Heart left ventricle (tissue), 16 donors: Measurements from ENCODE around the gene MARS1. TPM values are rescaled to one million over a fixed set of nuclear protein-coding genes. Genes with fewer than 3 reads are reported as not detected.

ENCODE experiments used
- ATAC-seq, 4 donors: fragments of 200-7000 bp; cut with Tn5 transposase; one replicate each; pipeline ENCODE4 v1.9.1; 2020 to 2022; ENCODE audit warnings: moderate library complexity in 4 of 4, mild to moderate bottlenecking in 3 of 4, moderate number of reproducible peaks in 1 of 4
- DNase-seq, 5 donors: peaks; one replicate each; pipeline ENCODE4 v3.0.0-alpha.2; 2020
- H3K27ac ChIP-seq, 12 donors: fragments of 200-600 bp; sonication (generic) in 4 of 12; one replicate each; pipeline versions ENCODE4 v1.5.0 to v1.8.0; 2016 to 2022; ENCODE audit warnings: mild to moderate bottlenecking in 2 of 12
- H3K27me3 ChIP-seq, 9 donors: fragments of 200-600 bp; sonication (generic) in 2 of 9; one replicate each; pipeline versions ENCODE4 v1.5.1 to v1.8.0; 2016 to 2022; ENCODE audit warnings: mild to moderate bottlenecking in 3 of 9
- H3K36me3 ChIP-seq, 9 donors: fragments of 200-600 bp; sonication (generic) in 2 of 9; one replicate each; pipeline versions ENCODE4 v1.5.0 to v1.8.0; 2018 to 2022; ENCODE audit warnings: mild to moderate bottlenecking in 2 of 9
- H3K4me1 ChIP-seq, 12 donors: fragments of 200-600 bp; sonication (generic) in 4 of 12; one replicate each; pipeline versions ENCODE4 v1.5.0 to v1.8.0; 2016 to 2022; ENCODE audit warnings: mild to moderate bottlenecking in 3 of 12
- H3K4me3 ChIP-seq, 12 donors: fragments of 200-600 bp; sonication (generic) in 4 of 12; one replicate each; pipeline versions ENCODE4 v1.5.0 to v1.8.0; 2017 to 2022; ENCODE audit warnings: mild to moderate bottlenecking in 9 of 12, moderate library complexity in 4 of 12
- H3K9me3 ChIP-seq, 12 donors: fragments of 200-600 bp; sonication (generic) in 4 of 12; one replicate each; pipeline versions ENCODE4 v1.5.0 to v1.8.0; 2016 to 2022; ENCODE audit warnings: mild to moderate bottlenecking in 1 of 12
- POLR2A ChIP-seq, 2 donors: fragments of 450-650 bp; IDR thresholded peaks; one replicate each; pipeline ENCODE4 v1.6.1; 2017; ENCODE audit warnings: antibody characterized with exemption in 2 of 2, mild to moderate bottlenecking in 2 of 2, moderate library complexity in 2 of 2
- WGBS, 4 donors: extraction: QIAGEN DNeasy Blood & Tissue Kit in 2 of 4; methylation state at CpG; one replicate each; pipeline versions ENCODE4 v1.1.5 to v1.1.7; 2013 to 2018; 5-methylcytosine and 5-hydroxymethylcytosine counted together
- intact Hi-C, 10 donors: fragments of 100-400 bp; cut with DNase I; formaldehyde crosslinking; loops; one replicate each; pipeline versions ENCODE4 v1.11.1 to v1.14.2; 2022
- microRNA counts, 2 donors: library from miRNA; unstranded; fragments of <30 nt; microRNA quantifications; one replicate each; lab custom pipeline; 2016
- microRNA-seq, 4 donors: library from miRNA; unstranded; fragments of <30 nt; microRNA quantifications; one replicate each; pipeline versions ENCODE4 to v1.2.0, GENCODE V29; 2017 to 2020
- polyA plus RNA-seq, 2 donors: library from polyadenylated mRNA; stranded (reverse); fragments of 200-250 nt; gene quantifications; one replicate each; pipeline ENCODE4 v1.2.3, GENCODE V29; 2013
- total RNA-seq, 9 donors: library from RNA; depleted of rRNA in 2 of 9; stranded (reverse); fragments of >200 nt in 2 of 9; fragmentation: NEBNext Ultra II Directional in 3 of 9; extraction: Animal tissue kit (Norgen Biotek cat#: 25700) in 3 of 9; gene quantifications; one replicate each; pipeline versions ENCODE4 v1.1.0 to v1.2.4, GENCODE V29; 2016 to 2023
- TF ChIP-seq, protein P1 (sequence below), 12 donors: fragments of 200-600 bp; sonication (generic) in 4 of 12; IDR thresholded peaks; one replicate each; pipeline versions ENCODE4 v1.5.0 to v1.8.0; 2018 to 2022; ENCODE audit warnings: antibody characterized with exemption in 12 of 12, mild to moderate bottlenecking in 5 of 12
- donor health status: ischemic (EF 13 %, LVEDD 7.1; RV severe dilation, severe dysfunction).
- donor health status: healthy with polysubstance abuse.
- donor health status: DM: no; HTN: yes; CAD: no.
- donor health status: DM: no; HTN: no; CAD: no.
- donor health status: ischemic (EF 25% LVEDD 6.9; RV normal size, moderate dysfunction).
- donor health status: ischemic (EF 25% LVEDD 5.7; RV mildly dilated, moderate dysfunction).
- donor health status: healthy.
- donor health status: DM: yes; HTN: yes; CAD: no.
- donor health status: ischemic (EF 35%, LVEDD 5.7; RV mildly dilated, moderate dysfunction).
- donor health status: nonischemic (EF 11% LVEDD 7.7; RV severe dilation, severe dysfunction).
- donor health status: DM: yes; HTN: yes; CAD: no.
- donor health status: PGD.
- donor health status: ischemic (EF 29% LVEDD 5.4; RV normal size, mild dysfunction).
- donor health status: nonischemic (EF 23%, LVEDD 6.1; RV moderate dilation, normal function).

MARS1 gene
- total and polyA plus RNA-seq, 11 donors: 36.8 to 109 (median 74.9) TPM

- intact Hi-C loops: no loop called here
- H3K27ac ChIP-seq: no peak overlapping the region
- ATAC-seq (no peak), DNase-seq (no peak)
- no peak overlapping the region for H3K4me3 ChIP-seq
- peaks cover 0 to 34% (median 0%) of the 10 kb centered on the region in 9 donors for H3K27me3 ChIP-seq
- H3K9me3 ChIP-seq: no peaks in the 10 kb centered on the region
- TF ChIP-seq, protein P1, sequence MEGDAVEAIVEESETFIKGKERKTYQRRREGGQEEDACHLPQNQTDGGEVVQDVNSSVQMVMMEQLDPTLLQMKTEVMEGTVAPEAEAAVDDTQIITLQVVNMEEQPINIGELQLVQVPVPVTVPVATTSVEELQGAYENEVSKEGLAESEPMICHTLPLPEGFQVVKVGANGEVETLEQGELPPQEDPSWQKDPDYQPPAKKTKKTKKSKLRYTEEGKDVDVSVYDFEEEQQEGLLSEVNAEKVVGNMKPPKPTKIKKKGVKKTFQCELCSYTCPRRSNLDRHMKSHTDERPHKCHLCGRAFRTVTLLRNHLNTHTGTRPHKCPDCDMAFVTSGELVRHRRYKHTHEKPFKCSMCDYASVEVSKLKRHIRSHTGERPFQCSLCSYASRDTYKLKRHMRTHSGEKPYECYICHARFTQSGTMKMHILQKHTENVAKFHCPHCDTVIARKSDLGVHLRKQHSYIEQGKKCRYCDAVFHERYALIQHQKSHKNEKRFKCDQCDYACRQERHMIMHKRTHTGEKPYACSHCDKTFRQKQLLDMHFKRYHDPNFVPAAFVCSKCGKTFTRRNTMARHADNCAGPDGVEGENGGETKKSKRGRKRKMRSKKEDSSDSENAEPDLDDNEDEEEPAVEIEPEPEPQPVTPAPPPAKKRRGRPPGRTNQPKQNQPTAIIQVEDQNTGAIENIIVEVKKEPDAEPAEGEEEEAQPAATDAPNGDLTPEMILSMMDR (IDR thresholded peaks at IDR 0.05): no peak
- TF ChIP-seq POLR2A (IDR thresholded peaks at IDR 0.05): no peak
- WGBS, 4 donors: 79 to 87% (median 84%) methylated on average over 7 of the region's 7 CpGs
- no peaks in the 10 kb centered on the region for H3K4me1 ChIP-seq
- H3K36me3 ChIP-seq: no peaks in the 10 kb centered on the region
These were observed 76.4 kb downstream of the MARS1 start for GRCh38 chr12:57564178-57564740.

MicroRNAs within 50 kb of the gene (microRNA counts, 767-probe panel; counts per million panel counts)
- microRNA hsa-miR-616-3p (lab: Ali Mortazavi, UCI): 0 to 1,280 counts per million in 2 donors

Small RNAs within 50 kb of the gene (microRNA-seq; reads per million reads assigned to microRNA genes)
- gene MIR616: 0 to 1.8 (median 0.82) reads per million in 4 donors
- 0 to 0.21 (median 0.06) reads per million in 4 donors for gene MIR6758

Other genes starting within 250 kb of the MARS1 start
- 1 to 10 TPM in 3 of 9 donors, under 1 TPM in 5, not detected in 1; 0.47 to 5.7 (median 0.92) TPM for gene STAC3, start 236.9 kb upstream of the MARS1 start, total RNA-seq
- under 1 TPM; 0.61 to 0.67 TPM for gene STAC3, start 236.9 kb upstream of the MARS1 start, polyA plus RNA-seq
- 100 to 1,000 TPM in 1 of 9 donors, 10 to 100 TPM in 8; 33.1 to 102 (median 61.9) TPM for gene R3HDM2, start 57.0 kb upstream of the MARS1 start, total RNA-seq
- gene R3HDM2, start 57.0 kb upstream of the MARS1 start, polyA plus RNA-seq: 10 to 100 TPM; 12.7 to 24.5 TPM
- under 1 TPM in 1 of 9 donors, not detected in 8; 0.27 TPM for gene INHBC, start 53.3 kb upstream of the MARS1 start, total RNA-seq
- gene INHBC, start 53.3 kb upstream of the MARS1 start, polyA plus RNA-seq: under 1 TPM in 1 of 2 donors, not detected in 1; 0.03 TPM
- gene INHBE, start 32.8 kb upstream of the MARS1 start, total RNA-seq: under 1 TPM in 1 of 9 donors, not detected in 8; 0.64 TPM
- gene INHBE, start 32.8 kb upstream of the MARS1 start, polyA plus RNA-seq: under 1 TPM in 1 of 2 donors, not detected in 1; 0.03 TPM
- 1 to 10 TPM in 4 of 9 donors, under 1 TPM in 5; 0.19 to 2.6 (median 0.83) TPM for gene GLI1, start 28.3 kb upstream of the MARS1 start, total RNA-seq
- under 1 TPM; 0.08 to 0.97 TPM for gene GLI1, start 28.3 kb upstream of the MARS1 start, polyA plus RNA-seq
- 10 to 100 TPM in 2 of 9 donors, 1 to 10 TPM in 7; 2.2 to 33.4 (median 3.9) TPM for gene ARHGAP9, start 8.2 kb upstream of the MARS1 start, total RNA-seq
- gene ARHGAP9, start 8.2 kb upstream of the MARS1 start, polyA plus RNA-seq: 1 to 10 TPM; 1.7 to 3.4 TPM
- 10 to 100 TPM; 11.5 to 30.9 (median 17.5) TPM for gene DDIT3, start 32.4 kb downstream of the MARS1 start, total RNA-seq
- gene DDIT3, start 32.4 kb downstream of the MARS1 start, polyA plus RNA-seq: 10 to 100 TPM; 58.3 to 60.5 TPM
- gene MBD6, start 34.8 kb downstream of the MARS1 start, total RNA-seq: 10 to 100 TPM; 13.1 to 43.3 (median 30.1) TPM
- 10 to 100 TPM; 11.4 to 17.2 TPM for gene MBD6, start 34.8 kb downstream of the MARS1 start, polyA plus RNA-seq
- gene DCTN2, start 59.1 kb downstream of the MARS1 start, total RNA-seq: 100 to 1,000 TPM in 5 of 9 donors, 10 to 100 TPM in 4; 84.4 to 159 (median 109) TPM
- 100 to 1,000 TPM in 1 of 2 donors, 10 to 100 TPM in 1; 62.3 to 228 TPM for gene DCTN2, start 59.1 kb downstream of the MARS1 start, polyA plus RNA-seq
- under 1 TPM in 6 of 9 donors, not detected in 3; 0.07 to 0.31 (median 0.17) TPM for gene KIF5A, start 62.0 kb downstream of the MARS1 start, total RNA-seq
- gene KIF5A, start 62.0 kb downstream of the MARS1 start, polyA plus RNA-seq: under 1 TPM; 0.06 to 0.08 TPM
- gene PIP4K2C, start 103.1 kb downstream of the MARS1 start, total RNA-seq: 10 to 100 TPM; 12.9 to 31.0 (median 17.0) TPM
- gene PIP4K2C, start 103.1 kb downstream of the MARS1 start, polyA plus RNA-seq: 10 to 100 TPM in 1 of 2 donors, 1 to 10 TPM in 1; 4.6 to 22.6 TPM
- gene DTX3, start 116.8 kb downstream of the MARS1 start, total RNA-seq: 10 to 100 TPM; 15.6 to 30.7 (median 22.4) TPM
- gene DTX3, start 116.8 kb downstream of the MARS1 start, polyA plus RNA-seq: 10 to 100 TPM; 16.3 to 28.3 TPM
- gene ARHGEF25, start 123.4 kb downstream of the MARS1 start, total RNA-seq: 10 to 100 TPM in 4 of 9 donors, 1 to 10 TPM in 5; 5.5 to 11.5 (median 9.5) TPM
- 10 to 100 TPM; 10.2 to 20.3 TPM for gene ARHGEF25, start 123.4 kb downstream of the MARS1 start, polyA plus RNA-seq
- 1 to 10 TPM; 1.9 to 8.8 (median 5.9) TPM for gene B4GALNT1, start 145.1 kb downstream of the MARS1 start, total RNA-seq
- 1 to 10 TPM; 2.6 to 5.1 TPM for gene B4GALNT1, start 145.1 kb downstream of the MARS1 start, polyA plus RNA-seq
- gene OS9, start 206.1 kb downstream of the MARS1 start, total RNA-seq: 100 to 1,000 TPM in 7 of 9 donors, 10 to 100 TPM in 2; 93.4 to 188 (median 130) TPM
- gene OS9, start 206.1 kb downstream of the MARS1 start, polyA plus RNA-seq: 100 to 1,000 TPM in 1 of 2 donors, 10 to 100 TPM in 1; 89.4 to 196 TPM